ENCODE measurements around the gene CEL.

DNA sequence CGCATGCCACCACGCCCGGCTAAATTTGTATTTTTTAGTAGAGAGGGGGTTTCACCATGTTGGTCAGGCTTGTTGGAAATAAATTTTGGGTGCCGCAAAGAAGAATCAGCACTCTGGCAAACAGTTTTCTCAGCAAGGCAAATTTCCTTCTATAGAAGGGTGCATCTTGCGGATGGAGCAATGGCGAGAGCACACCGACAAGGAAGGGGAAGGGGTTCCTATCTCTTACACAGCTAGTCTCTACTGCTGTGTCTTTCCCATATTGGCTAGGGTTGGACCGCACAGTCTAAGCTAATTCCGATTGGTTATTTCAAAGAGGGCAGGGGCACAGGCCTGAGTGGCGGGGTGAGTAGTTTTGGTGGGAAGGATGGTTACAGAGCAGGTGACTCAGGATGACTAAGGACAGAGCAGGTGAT lies 30.3 kb upstream of the CEL start:
- TF ChIP-seq, protein P1, sequence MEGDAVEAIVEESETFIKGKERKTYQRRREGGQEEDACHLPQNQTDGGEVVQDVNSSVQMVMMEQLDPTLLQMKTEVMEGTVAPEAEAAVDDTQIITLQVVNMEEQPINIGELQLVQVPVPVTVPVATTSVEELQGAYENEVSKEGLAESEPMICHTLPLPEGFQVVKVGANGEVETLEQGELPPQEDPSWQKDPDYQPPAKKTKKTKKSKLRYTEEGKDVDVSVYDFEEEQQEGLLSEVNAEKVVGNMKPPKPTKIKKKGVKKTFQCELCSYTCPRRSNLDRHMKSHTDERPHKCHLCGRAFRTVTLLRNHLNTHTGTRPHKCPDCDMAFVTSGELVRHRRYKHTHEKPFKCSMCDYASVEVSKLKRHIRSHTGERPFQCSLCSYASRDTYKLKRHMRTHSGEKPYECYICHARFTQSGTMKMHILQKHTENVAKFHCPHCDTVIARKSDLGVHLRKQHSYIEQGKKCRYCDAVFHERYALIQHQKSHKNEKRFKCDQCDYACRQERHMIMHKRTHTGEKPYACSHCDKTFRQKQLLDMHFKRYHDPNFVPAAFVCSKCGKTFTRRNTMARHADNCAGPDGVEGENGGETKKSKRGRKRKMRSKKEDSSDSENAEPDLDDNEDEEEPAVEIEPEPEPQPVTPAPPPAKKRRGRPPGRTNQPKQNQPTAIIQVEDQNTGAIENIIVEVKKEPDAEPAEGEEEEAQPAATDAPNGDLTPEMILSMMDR (IDR thresholded peaks at IDR 0.05) = no peak
- no peak for TF ChIP-seq POLR2A (IDR thresholded peaks at IDR 0.05)
